DLD1 (cell line): ENCODE measurements around the gene SARNP.

Experiments
- in situ Hi-C: cut with HindIII; loops from 2 replicates; pipeline ENCODE4 v1.10.0; 2017; ENCODE audit warnings: low sequenced_read_pairs

The SARNP gene

DNA sequence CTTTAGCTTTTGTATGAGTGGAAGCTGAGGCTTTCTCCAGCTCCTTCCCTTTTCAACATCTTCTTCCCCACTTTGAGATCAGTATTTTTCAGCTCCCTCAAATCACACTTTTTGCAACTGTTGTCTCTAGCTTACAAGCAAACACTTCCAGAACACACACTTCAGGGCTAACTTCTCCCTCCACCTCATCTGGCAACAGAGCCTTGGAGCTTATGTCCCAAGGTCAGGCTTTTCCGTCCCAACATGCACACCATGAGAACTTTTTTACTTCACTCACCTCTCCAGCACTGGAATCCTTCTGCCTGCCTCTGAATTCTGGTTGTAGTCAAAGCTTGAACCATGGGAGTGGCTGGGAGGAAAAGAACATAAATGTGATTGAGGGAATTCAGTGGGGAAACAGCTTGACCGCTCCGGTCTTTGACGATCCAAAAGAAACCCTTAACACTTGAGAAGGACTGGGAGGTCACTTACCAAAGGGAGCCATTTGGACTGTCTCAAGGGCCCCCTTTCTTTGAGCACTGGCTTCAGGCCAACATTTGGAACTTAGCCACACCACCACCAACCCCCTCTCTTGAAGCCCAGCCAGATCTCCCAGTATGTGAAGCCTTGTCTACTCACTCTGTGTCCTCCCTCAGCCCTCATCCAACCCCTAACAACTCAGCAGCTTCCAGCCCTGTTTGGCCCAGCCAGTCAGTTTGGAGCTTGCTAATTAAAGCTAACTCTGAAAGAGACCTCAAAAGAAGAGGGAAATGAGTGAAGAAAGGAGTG lies 105.6 kb downstream of the SARNP start:
- in situ Hi-C loops, result no loop called here

- in situ Hi-C loops, result no loop called here
Observed at GRCh38 chr12:55708695-55709233, 108.8 kb downstream of the SARNP start.

DNA sequence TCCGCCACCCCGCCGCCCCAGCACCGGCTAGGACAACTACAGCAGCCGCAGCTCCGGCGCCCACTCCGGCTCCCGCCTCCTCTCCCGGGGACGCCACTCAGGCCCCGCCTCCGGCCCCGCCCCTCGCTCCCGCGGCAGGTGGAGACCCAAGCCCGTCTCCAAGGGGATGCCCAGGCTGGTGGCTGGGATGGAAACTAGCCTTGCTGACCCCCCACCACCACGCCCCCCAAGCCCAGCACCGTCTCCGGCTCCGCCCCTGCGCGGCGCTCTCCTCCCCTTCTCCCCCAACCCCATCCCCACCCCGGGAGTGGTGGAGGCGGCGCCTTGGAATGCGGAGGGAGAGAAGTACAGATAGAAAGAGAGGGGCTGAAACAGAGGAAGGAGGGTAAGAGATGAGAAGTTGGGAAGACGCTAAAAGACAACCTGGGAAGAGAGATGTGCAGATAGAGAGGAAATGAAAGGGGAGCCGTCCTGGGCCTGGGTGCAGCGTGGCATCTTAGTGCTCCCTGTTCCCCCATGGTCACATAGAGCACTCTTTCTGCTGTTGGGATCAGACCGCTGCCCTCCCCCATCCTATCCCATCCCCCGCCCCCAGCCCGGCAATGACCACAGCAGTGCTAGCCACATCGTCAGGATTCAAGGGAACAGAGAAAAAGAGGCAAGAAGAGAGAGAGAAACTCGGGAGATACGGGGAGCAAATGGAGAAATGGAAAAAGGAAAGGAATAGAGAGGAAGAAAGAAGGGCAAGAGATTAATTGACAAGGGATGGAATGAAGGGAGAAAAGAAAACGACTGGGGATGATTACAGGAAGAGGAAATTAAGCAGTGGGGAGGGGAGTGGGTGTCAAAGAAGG lies 109.5 kb downstream of the SARNP start, which contains the start of gene ITGA7:
Gene ITGA7 (minus strand): TSS at position 64 of the 854 bp plus-strand sequence. CDS start 222 bp downstream, outside the sequence.
- in situ Hi-C loops, result no loop called here
